Measurements from ENCODE around the gene DGKZ. TPM values are rescaled to one million over a fixed set of nuclear protein-coding genes. Genes with fewer than 3 reads are reported as not detected.
"Not testable (repeated sequence)": the region's sequence is repeated elsewhere in the genome, so short reads cannot be mapped to it uniquely, and the experiment has no call there.

The DGKZ gene
- total RNA-seq (2014; rRNA removed; shearing (Covaris generic)), result 190 and 194 TPM in 2 replicates

GRCh38 chr11:46346886-46347636 is at the start of gene DGKZ:
TSS of gene DGKZ (plus strand) at chr11:46347463. CDS start at chr11:46347660, 197 bp downstream.
- DNase-seq (ENCODE audit: low spot score), result peak; percentile 92

- DNase-seq (ENCODE audit: low spot score), result peak; percentile 42
Observed at GRCh38 chr11:46298699-46299433, 48.4 kb upstream of the DGKZ start.

GRCh38 chr11:46299451-46299961 is 47.8 kb upstream of the DGKZ start:
- peak; percentile 34 for DNase-seq (ENCODE audit: low spot score)

- no peak for DNase-seq (ENCODE audit: low spot score)
Observed at GRCh38 chr11:46300270-46300669, 47.0 kb upstream of the DGKZ start.

GRCh38 chr11:46302866-46303265 is 44.4 kb upstream of the DGKZ start:
- no peak for DNase-seq (ENCODE audit: low spot score)

GRCh38 chr11:46304036-46304435 is 43.2 kb upstream of the DGKZ start:
- not testable (repeated sequence) for DNase-seq (ENCODE audit: low spot score)

GRCh38 chr11:46304605-46305179 is 42.6 kb upstream of the DGKZ start:
- DNase-seq (ENCODE audit: low spot score), result no peak

- DNase-seq (ENCODE audit: low spot score), result peak; percentile 38
Observed at GRCh38 chr11:46305295-46305694, 42.0 kb upstream of the DGKZ start.

GRCh38 chr11:46306296-46306853 is 40.9 kb upstream of the DGKZ start:
- DNase-seq (ENCODE audit: low spot score), result no peak

- DNase-seq (ENCODE audit: low spot score), result no peak
Observed at GRCh38 chr11:46307369-46307768, 39.9 kb upstream of the DGKZ start.

- DNase-seq (ENCODE audit: low spot score), result no peak
Observed at GRCh38 chr11:46307785-46308341, 39.4 kb upstream of the DGKZ start.

GRCh38 chr11:46308631-46309419 is 38.4 kb upstream of the DGKZ start:
- peak; percentile 74 for DNase-seq (ENCODE audit: low spot score)

- no peak for DNase-seq (ENCODE audit: low spot score)
Observed at GRCh38 chr11:46309814-46310259, 37.4 kb upstream of the DGKZ start.

- DNase-seq (ENCODE audit: low spot score), result peak; percentile 90
Observed at GRCh38 chr11:46315033-46315738, 32.1 kb upstream of the DGKZ start.

GRCh38 chr11:46315783-46316563 is 31.3 kb upstream of the DGKZ start:
- no peak for DNase-seq (ENCODE audit: low spot score)

GRCh38 chr11:46319074-46319453 is 28.2 kb upstream of the DGKZ start:
- DNase-seq (ENCODE audit: low spot score), result no peak

- no peak for DNase-seq (ENCODE audit: low spot score)
Observed at GRCh38 chr11:46321757-46322156, 25.5 kb upstream of the DGKZ start.

- peak; percentile 60 for DNase-seq (ENCODE audit: low spot score)
Observed at GRCh38 chr11:46322759-46323158, 24.5 kb upstream of the DGKZ start.

GRCh38 chr11:46326813-46327416 is 20.3 kb upstream of the DGKZ start:
- DNase-seq (ENCODE audit: low spot score), result no peak
